H4 (cell line): ENCODE results near the gene GLRA2. TPM values are rescaled to one million over a fixed set of nuclear protein-coding genes. Genes with fewer than 3 reads are reported as not detected.

ENCODE experiments used
- DNase-seq: peaks from one replicate; pipeline ENCODE4 v3.0.0-alpha.2; 2015; ENCODE audit warnings: low spot score
- total RNA-seq: library from RNA; depleted of rRNA; stranded (reverse); fragments of >200 nt; shearing (Covaris generic); gene quantifications from 2 replicates; pipeline ENCODE4 v1.2.3, GENCODE V29; 2014

Gene GLRA2
- total RNA-seq, 1 experiment from 2014 or later: not detected

DNA sequence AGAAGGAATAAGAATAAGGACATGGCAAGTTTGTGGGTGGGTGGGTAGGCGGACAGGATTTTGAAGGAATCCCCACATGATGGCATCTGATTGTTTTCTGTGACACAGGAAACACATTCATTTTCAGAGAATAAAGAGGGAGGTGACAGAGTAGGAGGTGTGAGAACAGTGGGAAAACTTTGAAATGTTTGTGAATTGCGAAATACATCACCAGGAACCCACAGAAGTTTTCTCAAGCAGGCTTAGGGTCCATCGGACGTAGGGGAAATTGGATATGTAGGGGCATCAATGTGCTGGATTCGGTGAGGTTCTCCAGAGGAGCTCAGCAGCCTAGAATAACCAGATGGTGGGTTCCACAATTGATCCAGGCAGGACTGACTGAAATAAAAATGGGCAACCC, 171.6 kb downstream of the GLRA2 start:
- DNase-seq: no peak

DNA sequence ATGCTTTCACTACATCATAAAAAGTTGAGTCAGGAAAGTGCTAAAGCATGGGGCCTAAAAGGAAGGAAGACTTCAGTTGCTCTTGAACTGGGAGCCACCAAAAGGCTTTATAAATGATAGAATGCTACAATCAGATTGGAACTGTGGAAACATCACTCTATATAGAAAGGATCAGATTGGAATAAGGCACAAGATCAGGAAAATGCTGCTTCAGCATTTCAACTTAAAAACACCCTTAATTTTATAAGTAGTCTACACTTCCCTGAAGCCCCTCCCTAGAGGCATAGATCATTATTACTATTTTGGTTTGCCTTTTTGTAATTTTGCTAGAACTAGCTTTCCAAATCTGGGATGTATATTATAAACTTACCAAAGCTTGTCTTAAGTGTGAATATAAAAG, 172.8 kb downstream of the GLRA2 start:
- no peak for DNase-seq

DNA sequence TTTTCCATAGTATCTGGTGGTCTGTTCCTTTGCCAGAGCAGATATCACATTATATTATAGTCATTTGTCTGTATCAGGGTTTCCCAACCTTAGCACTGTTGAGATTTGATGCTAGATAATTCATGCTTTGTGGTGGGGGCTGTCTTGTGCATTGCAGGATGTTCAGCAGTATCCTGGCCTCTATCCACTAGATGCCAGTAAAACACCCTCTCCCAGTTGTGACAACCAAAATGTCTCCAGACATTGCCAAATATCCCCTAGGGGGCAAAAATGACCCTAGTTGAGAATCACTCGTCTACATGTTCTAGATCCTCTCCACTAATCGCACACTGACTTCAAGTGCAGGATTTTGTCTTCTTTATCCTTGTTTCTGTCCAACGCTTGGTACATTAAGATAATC, 182.8 kb downstream of the GLRA2 start:
- no peak for DNase-seq

DNA sequence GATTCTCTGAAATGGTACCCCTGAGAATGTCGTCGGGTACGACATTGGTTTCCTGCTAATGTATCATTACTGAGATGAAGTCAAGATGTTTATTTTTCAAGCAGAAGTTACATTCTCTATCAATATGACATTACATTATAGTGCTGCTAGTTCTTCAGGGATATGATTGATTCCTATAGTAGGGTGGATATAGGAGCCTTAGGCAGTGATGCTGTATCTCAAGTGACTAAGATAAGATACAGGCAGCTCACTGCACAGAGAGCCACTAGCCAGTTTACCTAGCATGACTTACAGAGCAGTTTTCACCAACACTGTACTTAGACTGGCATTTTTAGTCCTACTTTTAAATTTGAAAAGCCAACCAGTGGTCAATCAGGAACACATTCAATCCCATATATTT, 188.6 kb downstream of the GLRA2 start:
- no peak for DNase-seq

DNA sequence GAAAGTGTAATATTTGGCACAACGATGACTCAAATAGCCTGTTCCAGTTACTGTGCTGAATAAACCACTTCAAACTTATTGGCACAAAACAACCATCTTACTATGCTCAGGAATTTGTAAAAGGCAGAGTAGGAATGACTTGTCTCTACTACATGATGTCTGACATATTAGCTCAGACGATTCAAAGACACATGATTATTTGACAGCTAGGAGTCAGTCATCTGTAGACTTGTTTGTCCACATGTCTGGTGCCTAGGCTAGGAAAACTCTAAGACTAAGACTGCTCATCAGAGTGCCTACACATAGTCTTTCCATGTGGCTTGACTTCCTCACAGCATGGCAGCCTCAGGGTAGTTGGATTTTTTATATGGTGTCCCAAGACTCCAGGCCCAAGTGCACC, 189.1 kb downstream of the GLRA2 start:
- DNase-seq: no peak

DNA sequence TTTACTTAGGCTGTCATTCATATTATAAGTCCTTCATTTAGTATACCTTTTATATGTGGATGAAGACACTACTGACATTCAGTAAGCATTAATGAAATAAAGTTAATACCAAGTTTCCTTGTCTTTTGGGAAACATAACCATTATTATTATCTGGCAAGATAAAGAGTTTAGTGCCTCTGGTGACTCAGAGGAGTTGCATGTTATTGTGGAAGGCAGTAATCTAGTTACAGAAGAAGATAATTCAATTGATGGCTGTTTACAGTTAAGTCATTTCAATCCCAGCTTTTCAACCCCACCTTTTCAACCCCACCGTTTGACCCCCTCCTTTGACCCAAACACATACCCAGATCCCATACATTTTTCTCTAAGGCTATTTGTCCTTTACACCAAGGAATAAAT, 199.7 kb downstream of the GLRA2 start:
- DNase-seq: no peak

DNA sequence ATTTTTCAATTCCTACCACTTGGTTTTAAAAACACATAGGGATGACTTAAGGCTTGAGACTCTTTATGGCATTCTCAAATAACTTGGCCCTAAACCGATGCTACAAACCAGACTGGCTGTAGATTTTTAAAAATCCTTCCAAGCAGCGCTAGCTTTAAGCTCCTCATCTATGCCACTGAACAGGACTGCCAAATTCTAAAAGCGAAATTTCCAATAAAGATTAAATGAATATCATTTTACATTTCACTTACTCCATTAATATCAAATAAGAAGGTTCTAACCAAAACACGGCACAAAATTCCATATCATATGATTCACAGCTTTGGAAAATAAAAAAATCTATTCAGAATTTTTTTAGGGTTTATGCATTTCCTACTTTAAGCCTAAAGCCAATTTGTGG, 209.3 kb downstream of the GLRA2 start:
- DNase-seq: no peak

DNA sequence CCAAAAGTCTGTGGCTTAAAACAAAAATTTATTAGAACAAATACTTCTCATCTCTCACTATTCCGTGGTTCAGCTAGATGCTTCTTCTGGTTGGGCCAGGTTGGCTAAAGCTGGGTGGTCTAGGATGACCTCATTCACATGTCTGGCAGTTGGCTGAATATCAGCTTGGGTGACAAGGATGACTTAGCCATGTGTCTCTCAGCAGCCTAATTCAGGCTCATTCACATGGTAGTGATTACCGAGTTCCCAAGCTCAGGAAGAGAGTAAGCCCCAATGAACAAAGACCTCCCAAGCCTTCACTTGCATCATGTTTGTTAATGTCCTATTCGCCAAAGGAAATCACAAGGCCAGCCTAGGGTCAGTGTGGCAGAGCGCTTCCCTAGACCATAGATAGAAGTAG, 224.1 kb downstream of the GLRA2 start:
- no peak for DNase-seq

DNA sequence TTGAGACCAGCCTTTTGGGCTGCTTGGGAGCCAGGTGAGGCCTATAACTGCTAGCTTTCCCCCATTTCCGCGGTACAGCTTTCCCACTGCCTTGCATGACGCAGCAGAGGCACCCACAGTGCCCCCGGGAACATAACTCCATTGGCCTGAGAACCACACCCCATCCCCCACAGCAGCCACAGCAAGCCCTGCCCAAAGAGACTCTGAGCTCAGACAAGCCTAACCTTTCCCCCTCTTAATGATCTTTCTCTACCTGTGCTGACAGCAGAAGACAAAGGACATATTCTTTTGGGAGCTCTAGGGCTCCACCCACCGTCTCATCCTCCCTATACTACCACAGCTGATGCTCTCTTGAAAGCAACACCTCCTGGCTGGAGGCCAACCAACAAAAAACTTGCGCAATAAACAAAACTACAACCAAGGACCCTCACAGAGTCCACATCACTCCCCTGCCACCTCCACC, 228.7 kb downstream of the GLRA2 start:
- no peak for DNase-seq

DNA sequence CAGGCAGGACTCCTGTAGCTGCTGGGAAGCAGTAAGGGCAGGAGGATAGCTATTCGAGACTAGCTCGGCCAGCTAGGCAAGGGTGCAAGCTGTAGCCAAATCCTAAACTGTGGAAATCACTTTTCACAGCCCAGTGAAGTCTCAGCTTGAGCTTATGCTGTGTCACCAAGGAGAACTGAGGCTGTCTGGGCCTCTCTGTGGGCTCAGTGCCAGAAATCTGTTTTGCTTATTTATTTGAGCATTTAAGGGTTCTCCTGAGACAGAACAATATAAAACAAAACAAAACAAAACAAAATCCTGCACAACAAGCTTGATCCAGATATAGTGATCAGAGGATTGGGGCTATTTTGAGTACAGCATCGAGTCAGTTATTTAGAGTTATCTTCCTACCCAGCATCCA, 246.1 kb downstream of the GLRA2 start:
- no peak for DNase-seq

DNA sequence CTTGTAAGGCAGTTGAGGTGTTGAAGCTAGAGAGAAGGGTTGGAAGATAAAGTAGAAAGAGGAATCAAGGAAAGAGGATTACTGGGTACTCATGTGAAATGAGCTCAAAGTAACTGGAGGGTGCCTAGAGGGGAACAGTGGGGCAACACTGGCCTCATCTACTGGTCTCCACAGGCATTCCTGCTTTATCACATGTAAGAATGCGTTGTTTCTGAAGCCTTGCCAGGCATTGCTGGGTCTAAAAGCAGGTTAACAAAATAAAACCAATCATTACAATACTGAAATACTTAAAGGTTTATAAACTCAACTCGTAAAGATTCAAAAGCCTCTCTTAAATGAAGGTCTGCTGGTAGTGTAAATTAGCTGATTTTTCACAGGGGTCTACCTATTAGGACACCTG, 247.6 kb downstream of the GLRA2 start:
- DNase-seq: no peak

DNA sequence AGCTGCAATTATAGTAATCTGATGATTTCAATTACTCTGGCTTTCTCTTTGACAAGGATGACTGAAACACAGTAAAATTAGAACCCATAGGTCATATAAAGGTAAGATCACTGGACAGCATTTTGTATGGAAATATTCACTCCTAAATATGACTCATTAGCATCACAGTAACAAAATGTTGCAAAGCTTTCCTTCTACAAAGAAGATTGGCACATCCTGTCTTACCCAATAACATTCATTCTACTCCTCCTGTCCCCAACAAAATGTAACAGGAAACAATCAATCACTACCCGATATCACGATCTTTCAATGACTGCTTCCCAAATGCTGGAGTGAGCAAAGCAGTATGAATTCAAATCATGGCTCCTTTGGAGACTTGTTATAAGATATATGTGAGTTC, 248.2 kb downstream of the GLRA2 start:
- no peak for DNase-seq

DNA sequence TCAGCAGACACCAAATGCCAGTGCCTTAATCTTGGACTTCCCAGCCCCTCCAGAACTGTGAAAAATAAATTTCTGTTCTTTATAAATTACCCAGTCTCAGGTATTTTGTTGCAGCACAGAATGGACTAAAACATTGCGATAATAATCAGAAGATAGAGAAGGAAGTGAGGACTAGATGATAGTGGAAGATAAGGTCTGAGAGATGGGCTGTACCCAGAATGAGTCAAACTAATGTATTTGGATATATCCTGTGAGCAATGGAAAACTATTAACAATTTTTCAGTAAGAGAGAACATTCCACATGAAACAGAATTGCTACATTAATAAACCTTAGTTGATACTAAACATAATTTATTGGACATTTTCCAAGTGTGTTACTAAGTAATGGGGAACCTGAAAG, 250.2 kb downstream of the GLRA2 start:
- no peak for DNase-seq
